Gastroesophageal sphincter (tissue), 4 donors: ENCODE measurements around the gene SEMA6B. TPM values are rescaled to one million over a fixed set of nuclear protein-coding genes. Genes with fewer than 3 reads are reported as not detected.

ENCODE experiments used
- ATAC-seq: fragments of 150-250 bp; one replicate; pipeline ENCODE4 v1.9.1; 2016; ENCODE audit warnings: mild to moderate bottlenecking, moderate library complexity
- H3K27ac ChIP-seq, 4 donors: fragments of 200-600 bp; sonication (generic) in 3 of 4; 1 replicate in 3 of 4; 2 replicates in 1 of 4; pipeline ENCODE4 v1.5.1; 2016 to 2019
- H3K27me3 ChIP-seq: fragments of 200-600 bp; sonication (generic); one replicate; pipeline ENCODE4 v1.5.1; 2019
- H3K36me3 ChIP-seq, 2 donors: fragments of 200-600 bp; sonication (generic); one replicate each; pipeline ENCODE4 v1.5.1; 2019; ENCODE audit warnings: control low read depth in 1 of 2
- H3K4me1 ChIP-seq, 3 donors: fragments of 200-600 bp; sonication (generic); 1 replicate in 2 of 3; 2 replicates in 1 of 3; pipeline ENCODE4 v1.5.1; 2016 to 2019; ENCODE audit warnings: control low read depth in 2 of 3
- H3K4me3 ChIP-seq, 2 donors: fragments of 200-600 bp; sonication (generic); one replicate each; pipeline ENCODE4 v1.5.1; 2019; ENCODE audit warnings: mild to moderate bottlenecking in 1 of 2, moderate library complexity in 1 of 2
- H3K9me3 ChIP-seq, 3 donors: fragments of 200-600 bp; sonication (generic); one replicate each; pipeline ENCODE4 v1.5.1; 2017 to 2019; ENCODE audit warnings: control low read depth in 2 of 3
- EP300 ChIP-seq: sonication (generic); formaldehyde crosslinking; IDR thresholded peaks from one replicate; pipeline ENCODE4 v1.6.1; 2017; ENCODE audit warnings: antibody characterized with exemption, mild to moderate bottlenecking
- POLR2A ChIP-seq, 2 donors: fragments of 450-650 bp; IDR thresholded peaks; one replicate each; pipeline ENCODE4 v1.6.1; 2017; ENCODE audit warnings: antibody characterized with exemption in 2 of 2, mild to moderate bottlenecking in 2 of 2, moderate library complexity in 1 of 2
- POLR2AphosphoS5 ChIP-seq: sonication (generic); formaldehyde crosslinking; IDR thresholded peaks from one replicate; pipeline ENCODE4 v1.6.1; 2017; ENCODE audit warnings: antibody characterized with exemption
- WGBS, 2 donors: methylation state at CpG; one replicate each; pipeline ENCODE4 v1.1.5; 2018; ENCODE audit warnings: low coverage in 1 of 2; 5-methylcytosine and 5-hydroxymethylcytosine counted together
- total RNA-seq, 4 donors: library from RNA; depleted of rRNA; stranded (reverse); fragments of >200 nt; gene quantifications; one replicate each; pipeline ENCODE4 v1.1.0, GENCODE V29; 2016
- TF ChIP-seq, protein P1 (sequence below), 4 experiments: fragments of 200-600 bp in 2 of 4; fragments of 450-650 bp in 2 of 4; sonication (generic) in 1 of 4; IDR thresholded peaks; one replicate each; pipeline ENCODE4 v1.5.1; 2017 to 2019; ENCODE audit warnings: antibody characterized with exemption in 4 of 4, mild to moderate bottlenecking in 2 of 4, moderate library complexity in 2 of 4

SEMA6B gene
- total RNA-seq, 4 donors from 2014 or later = 2.0 to 12.4 (median 7.3) TPM

DNA sequence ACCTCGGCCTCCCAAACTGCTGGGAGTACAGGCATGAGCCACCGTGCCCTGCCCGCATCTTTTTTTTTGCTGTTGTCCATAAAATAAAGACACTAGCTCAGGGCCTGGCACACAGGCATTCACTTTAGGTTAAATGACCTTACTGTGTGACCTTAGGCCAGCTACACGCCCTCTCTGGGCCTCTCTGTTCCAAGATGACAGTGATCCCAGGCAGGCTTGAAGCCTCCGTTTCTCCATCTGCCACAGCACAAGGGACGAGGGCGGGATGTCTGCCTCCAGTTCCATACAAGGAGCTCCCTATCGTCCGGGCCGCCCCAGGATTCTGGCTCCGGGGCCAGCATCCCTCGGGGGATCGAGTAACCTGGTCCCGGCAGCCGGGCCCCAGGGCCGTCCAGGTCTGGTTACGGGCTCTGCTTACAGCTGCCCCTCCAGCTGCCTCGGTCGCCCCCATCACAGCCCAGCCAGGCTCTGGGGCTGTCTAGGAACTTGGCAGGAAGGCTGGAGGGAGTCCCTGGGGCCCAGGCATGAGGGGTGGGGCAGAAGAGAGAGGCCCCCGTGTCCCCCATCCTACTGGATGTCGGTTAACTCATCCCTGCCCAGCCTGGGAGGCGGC lies 11.9 kb upstream of the SEMA6B start:
- Histone ChIP-seq H3K27me3 (peaks cover 51% of the 10 kb centered on the region), H3K27ac (no peak overlapping the region), H3K9me3 (no peaks in the 10 kb centered on the region), H3K36me3 (no peaks in the 10 kb centered on the region), H3K4me1 (peaks cover 0 to 18% (median 0%) of the 10 kb centered on the region in 3 donors), H3K4me3 (no peak overlapping the region)
- WGBS, 2 donors = 32 to 48% methylated on average over 7 to 11 of the region's 22 CpGs
- no peak for ATAC-seq
- TF ChIP-seq, protein P1, sequence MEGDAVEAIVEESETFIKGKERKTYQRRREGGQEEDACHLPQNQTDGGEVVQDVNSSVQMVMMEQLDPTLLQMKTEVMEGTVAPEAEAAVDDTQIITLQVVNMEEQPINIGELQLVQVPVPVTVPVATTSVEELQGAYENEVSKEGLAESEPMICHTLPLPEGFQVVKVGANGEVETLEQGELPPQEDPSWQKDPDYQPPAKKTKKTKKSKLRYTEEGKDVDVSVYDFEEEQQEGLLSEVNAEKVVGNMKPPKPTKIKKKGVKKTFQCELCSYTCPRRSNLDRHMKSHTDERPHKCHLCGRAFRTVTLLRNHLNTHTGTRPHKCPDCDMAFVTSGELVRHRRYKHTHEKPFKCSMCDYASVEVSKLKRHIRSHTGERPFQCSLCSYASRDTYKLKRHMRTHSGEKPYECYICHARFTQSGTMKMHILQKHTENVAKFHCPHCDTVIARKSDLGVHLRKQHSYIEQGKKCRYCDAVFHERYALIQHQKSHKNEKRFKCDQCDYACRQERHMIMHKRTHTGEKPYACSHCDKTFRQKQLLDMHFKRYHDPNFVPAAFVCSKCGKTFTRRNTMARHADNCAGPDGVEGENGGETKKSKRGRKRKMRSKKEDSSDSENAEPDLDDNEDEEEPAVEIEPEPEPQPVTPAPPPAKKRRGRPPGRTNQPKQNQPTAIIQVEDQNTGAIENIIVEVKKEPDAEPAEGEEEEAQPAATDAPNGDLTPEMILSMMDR (IDR thresholded peaks at IDR 0.05) = no peak
- TF ChIP-seq POLR2AphosphoS5 (no peak), EP300 (no peak), POLR2A (IDR thresholded peaks at IDR 0.05) (no peak)

DNA sequence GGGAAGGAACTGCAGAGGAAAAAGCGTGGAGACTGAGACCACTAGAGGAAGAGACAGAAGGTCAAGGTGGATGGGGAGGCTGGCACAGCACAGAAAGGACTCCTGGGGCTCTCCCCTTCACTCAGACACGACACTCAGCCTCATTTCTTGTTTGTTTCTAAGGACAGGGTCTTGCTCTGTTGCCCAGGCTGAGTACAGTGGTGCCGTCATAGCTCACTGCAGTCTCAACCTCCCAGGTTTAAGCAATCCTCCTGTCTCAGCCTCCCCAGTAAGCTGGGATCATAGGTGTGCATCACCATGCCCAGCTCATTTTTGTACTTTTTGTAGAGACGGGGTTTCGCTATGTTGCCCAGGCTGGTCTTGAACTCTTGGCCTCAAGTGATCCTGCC lies 11.4 kb upstream of the SEMA6B start:
- no peak overlapping the region for H3K4me3 ChIP-seq
- peaks cover 0 to 15% (median 0%) of the 10 kb centered on the region in 3 donors for H3K4me1 ChIP-seq
- no peaks in the 10 kb centered on the region for H3K9me3 ChIP-seq
- peaks cover 51% of the 10 kb centered on the region for H3K27me3 ChIP-seq
- H3K36me3 ChIP-seq = no peaks in the 10 kb centered on the region
- TF ChIP-seq POLR2A (IDR thresholded peaks at IDR 0.05) (no peak), EP300 (no peak), POLR2AphosphoS5 (no peak)
- TF ChIP-seq, protein P1 (IDR thresholded peaks at IDR 0.05) = no peak
- no peak for ATAC-seq
- WGBS, 2 donors = 90 to 100% methylated on average over 2 to 4 of the region's 5 CpGs
- no peak overlapping the region for H3K27ac ChIP-seq

DNA sequence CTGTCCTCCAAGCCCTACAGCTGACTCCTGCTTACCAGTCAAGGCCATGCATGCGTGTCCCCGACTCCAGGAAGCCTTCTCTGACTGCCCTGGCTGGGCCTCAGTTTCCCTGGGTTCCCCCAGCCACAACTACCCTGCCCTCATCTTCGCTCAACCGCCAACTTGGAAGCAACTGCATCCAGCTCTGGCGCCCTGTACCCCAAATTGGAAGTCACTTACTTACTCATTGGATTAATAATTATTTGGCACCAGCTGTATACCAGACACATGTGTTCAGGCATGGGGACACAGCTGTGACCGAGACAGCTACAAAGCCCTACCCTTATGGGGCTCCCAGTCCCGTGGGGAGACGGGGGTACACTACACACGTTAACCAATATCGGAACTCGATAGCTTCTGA lies 10.9 kb upstream of the SEMA6B start:
- no peak for ATAC-seq
- 83 to 85% methylated on average over 5 of the region's 11 CpGs for WGBS, 2 donors

DNA sequence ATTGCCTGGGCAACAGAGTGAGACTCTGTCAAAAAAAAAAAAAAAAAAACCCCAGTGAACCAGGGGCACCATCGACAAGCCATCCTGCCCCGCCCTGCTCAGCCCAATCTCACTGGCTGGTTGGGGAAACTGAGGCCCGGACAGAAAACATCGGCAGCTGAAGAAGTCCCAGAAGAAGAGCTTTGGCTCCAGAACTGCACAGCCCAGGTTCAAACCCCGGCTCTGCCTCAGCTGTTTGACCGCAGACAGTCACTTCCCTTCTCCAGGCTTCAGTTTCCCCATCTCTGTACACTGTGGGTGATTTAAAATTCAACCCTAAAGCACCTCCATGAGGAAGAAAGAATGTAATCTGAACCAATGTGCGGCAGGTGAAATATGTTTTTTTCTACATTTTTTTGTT lies 9.4 kb upstream of the SEMA6B start:
- Histone ChIP-seq H3K27me3 (peaks cover 32% of the 10 kb centered on the region), H3K4me3 (no peak overlapping the region), H3K9me3 (no peaks in the 10 kb centered on the region), H3K36me3 (no peaks in the 10 kb centered on the region), H3K4me1 (no peaks in the 10 kb centered on the region), H3K27ac (no peak overlapping the region)
- no peak for TF ChIP-seq POLR2A (IDR thresholded peaks at IDR 0.05)
- TF ChIP-seq EP300 = no peak
- no peak for TF ChIP-seq POLR2AphosphoS5
- TF ChIP-seq, protein P1 (IDR thresholded peaks at IDR 0.05) = no peak
- 78 to 86% methylated on average over 4 to 7 of the region's 7 CpGs for WGBS, 2 donors
- no peak for ATAC-seq

More for the DNA sequence above, 10.9 kb upstream of the SEMA6B start:
- Histone ChIP-seq H3K27me3 (peaks cover 47% of the 10 kb centered on the region), H3K27ac (no peak overlapping the region), H3K4me3 (no peak overlapping the region), H3K36me3 (no peaks in the 10 kb centered on the region), H3K4me1 (peaks cover 0 to 10% (median 0%) of the 10 kb centered on the region in 3 donors), H3K9me3 (no peaks in the 10 kb centered on the region)
- TF ChIP-seq, protein P1 (IDR thresholded peaks at IDR 0.05) = no peak
- no peak for TF ChIP-seq POLR2AphosphoS5
- no peak for TF ChIP-seq EP300
- no peak for TF ChIP-seq POLR2A (IDR thresholded peaks at IDR 0.05)

DNA sequence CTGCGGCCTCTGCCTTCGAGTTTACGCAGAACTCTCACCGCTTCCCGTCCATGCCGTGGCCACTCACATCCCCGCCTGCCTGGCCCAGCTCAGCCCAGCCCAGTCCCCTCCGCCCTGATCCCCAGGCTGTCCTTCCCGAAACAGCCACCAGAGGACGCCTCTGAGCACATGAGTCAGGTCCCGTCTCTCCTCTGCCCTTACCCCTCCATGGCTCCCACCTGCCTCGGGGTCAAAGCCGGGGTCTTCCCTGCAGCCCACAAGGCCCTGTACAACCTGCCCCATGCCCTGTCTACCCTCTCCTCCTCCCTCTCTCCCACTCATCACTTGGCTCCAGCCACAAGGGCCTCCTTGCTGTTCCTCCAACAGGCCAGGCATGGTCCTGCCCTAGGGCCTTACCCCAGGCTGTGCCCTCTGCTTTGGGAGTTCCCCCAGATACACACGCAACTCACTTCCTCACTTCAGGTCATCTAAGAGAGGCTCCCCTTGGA lies 8.1 kb upstream of the SEMA6B start:
- TF ChIP-seq, protein P1 (IDR thresholded peaks at IDR 0.05) = peak in 3 of 4 experiments; percentile 49 to 68 (median 65)
- TF ChIP-seq POLR2A (IDR thresholded peaks at IDR 0.05) = no peak
- Histone ChIP-seq H3K27me3 (peaks cover 20% of the 10 kb centered on the region), H3K4me1 (no peaks in the 10 kb centered on the region), H3K36me3 (no peaks in the 10 kb centered on the region), H3K9me3 (no peaks in the 10 kb centered on the region), H3K27ac (peak overlapping the region in 1 of 4 donors; percentile 47), H3K4me3 (no peak overlapping the region)
- peak; percentile 60 for ATAC-seq
- 15 to 55% methylated on average over 4 to 8 of the region's 14 CpGs for WGBS, 2 donors
